ENCODE results near the gene INTS3. TPM values are rescaled to one million over a fixed set of nuclear protein-coding genes. Genes with fewer than 3 reads are reported as not detected.
A peak's percentile ranks its signal among the peaks of the same experiment; 100 is the strongest.

INTS3 gene
- total and polyA plus RNA-seq, 10 of the 15 experiments (the other 5 are each of a cell fraction or from before 2014, with no cell fraction given), result 12.6 to 87.4 (median 30.8) TPM

- TF ChIP-seq NFYB (IDR thresholded peaks at IDR 0.05; ENCODE audit: insufficient read depth, low read depth, low read length), result 0 out of 2 replicates have a peak, but pooled peaks have one; percentile 39
- TF ChIP-seq RCOR1 (conservative IDR thresholded peaks at IDR 0.05; ENCODE audit: low read depth, low read length), result no peak; the same call in 1 of the 2 replicates
- TF ChIP-seq SKIL (IDR thresholded peaks at IDR 0.05; ENCODE audit: low read depth, poor library complexity, severe bottlenecking), result peak; percentile 98
- peak; percentile 89 for TF ChIP-seq EED (IDR thresholded peaks at IDR 0.05; ENCODE audit: low read depth)
- peak; percentile 93 for TF ChIP-seq NFIC (IDR thresholded peaks at IDR 0.05; ENCODE audit: low read depth, low read length)
- no peak for TF ChIP-seq RBBP5 (conservative IDR thresholded peaks at IDR 0.05)
- peak; percentile 100 for TF ChIP-seq SPI1 (IDR thresholded peaks at IDR 0.05; ENCODE audit: borderline replicate concordance, insufficient read depth, low read depth, low read length)
- 0 out of 2 replicates have a peak, but pooled peaks have one; percentile 64 for TF ChIP-seq TCF3 (IDR thresholded peaks at IDR 0.05; ENCODE audit: borderline replicate concordance, insufficient read depth, low read depth, low read length)
- no peak for TF ChIP-seq ZNF217 (IDR thresholded peaks at IDR 0.05)
- TF ChIP-seq MAX (IDR thresholded peaks at IDR 0.05; ENCODE audit: low read depth, low read length), result no peak
- TF ChIP-seq STAT1 (conservative IDR thresholded peaks at IDR 0.05), result no peak
- no peak for TF ChIP-seq IRF3 (IDR thresholded peaks at IDR 0.05)
- TF ChIP-seq FOXK2 (IDR thresholded peaks at IDR 0.05), result no peak
- no peak for TF ChIP-seq CTCF (IDR thresholded peaks at IDR 0.05 in 2 of 3, conservative IDR thresholded peaks at IDR 0.05 in 1 of 3; ENCODE audit: control insufficient read depth in 2 of 3, extremely low read depth in 1 of 3, insufficient read depth in 1 of 3, low read depth in 3 of 3, low read length in 3 of 3)
- TF ChIP-seq SIX5 (IDR thresholded peaks at IDR 0.05; ENCODE audit: low read depth, low read length, severe bottlenecking), result no peak
- TF ChIP-seq ATF2 (IDR thresholded peaks at IDR 0.05; ENCODE audit: low read length), result peak; percentile 98
- no peak; the same call in 1 of the 2 replicates for TF ChIP-seq ZNF384 (IDR thresholded peaks at IDR 0.05; ENCODE audit: borderline replicate concordance, low read depth, low read length)
- no peak for TF ChIP-seq MYB (IDR thresholded peaks at IDR 0.05; ENCODE audit: borderline replicate concordance, low read depth, low read length)
- no peak; the same call in 1 of the 2 replicates for TF ChIP-seq GATAD2B (conservative IDR thresholded peaks at IDR 0.05; ENCODE audit: low read depth)
- TF ChIP-seq USF1 (IDR thresholded peaks at IDR 0.05; ENCODE audit: borderline replicate concordance, extremely low read length, insufficient read depth, low read depth, low read length), result no peak
- no peak for TF ChIP-seq WRNIP1 (IDR thresholded peaks at IDR 0.05; ENCODE audit: borderline replicate concordance, low read depth, low read length)
Measured at GRCh38 chr1:153805042-153805745, 77.3 kb downstream of the INTS3 start (continued).

Measured in GM12878 (cell line).